Psoas muscle (tissue), 8 donors: ENCODE results near the gene TRIM15. TPM values are rescaled to one million over a fixed set of nuclear protein-coding genes. Genes with fewer than 3 reads are reported as not detected.

ENCODE experiments used
- ATAC-seq, 4 donors: fragments of 200-7000 bp; cut with Tn5 transposase; one replicate each; pipeline ENCODE4 v1.9.1; 2020; ENCODE audit warnings: moderate library complexity in 3 of 4, mild to moderate bottlenecking in 2 of 4
- DNase-seq, 2 donors: peaks; one replicate each; pipeline ENCODE4 v3.0.0-alpha.2; 2020
- H3K27ac ChIP-seq: fragments of 200-600 bp; one replicate; pipeline ENCODE4 v1.8.0; 2022
- H3K27me3 ChIP-seq, 3 donors: fragments of 200-600 bp in 1 of 3; one replicate each; pipeline versions ENCODE4 v1.6.1 to v1.8.0; 2013 to 2022; ENCODE audit warnings: low read length in 2 of 3, mild to moderate bottlenecking in 2 of 3, moderate library complexity in 1 of 3; ENCODE audit not compliant: insufficient read depth in 3 of 3
- H3K36me3 ChIP-seq, 2 donors: fragments of 200-600 bp in 1 of 2; one replicate each; pipeline versions ENCODE4 v1.6.1 to v1.8.0; 2013 to 2022; ENCODE audit warnings: low read depth in 1 of 2, mild to moderate bottlenecking in 1 of 2, moderate library complexity in 1 of 2; ENCODE audit not compliant: insufficient read depth in 1 of 2
- H3K4me1 ChIP-seq: fragments of 200-600 bp; one replicate; pipeline ENCODE4 v1.8.0; 2022
- H3K4me3 ChIP-seq: fragments of 200-600 bp; one replicate; pipeline ENCODE4 v1.8.0; 2022; ENCODE audit warnings: mild to moderate bottlenecking
- H3K9me3 ChIP-seq: fragments of 200-600 bp; one replicate; pipeline ENCODE4 v1.8.0; 2022
- CTCF ChIP-seq: fragments of 200-600 bp; IDR thresholded peaks from one replicate; pipeline ENCODE4 v1.8.0; 2022; ENCODE audit warnings: antibody characterized with exemption
- WGBS, 3 donors: extraction: QIAGEN DNeasy Blood & Tissue Kit; methylation state at CpG; one replicate each; pipeline versions ENCODE4 v1.1.6 to v1.1.7; 2013; 5-methylcytosine and 5-hydroxymethylcytosine counted together
- intact Hi-C, 2 donors: fragments of 100-400 bp; cut with DNase I; formaldehyde crosslinking; loops; one replicate each; pipeline versions ENCODE4 v1.11.0 to v1.14.2; 2022
- polyA plus RNA-seq, 3 donors: library from polyadenylated mRNA; stranded (reverse); fragments of 200-250 nt; gene quantifications; one replicate each; pipeline ENCODE4 v1.2.3, GENCODE V29; 2013
- total RNA-seq, 4 donors: library from RNA; stranded (reverse); fragmentation: NEBNext Ultra II Directional in 2 of 4; extraction: Animal tissue kit (Norgen Biotek cat#: 25700) in 2 of 4; gene quantifications; one replicate each; pipeline versions ENCODE4 v1.2.1 to v1.2.4, GENCODE V29; 2021 to 2023
- donor health status: healthy with polysubstance abuse.
- donor health status: DM: no; HTN: no; CAD: no; lungs with moderate emphysema.
- donor health status: Bipolar disorder and iron deficiency.
- donor health status: healthy.
- donor health status: DM: yes; HTN: yes; CAD: no.
- donor health status: DM: no; HTN: no; CAD: no.
- donor health status: DM: no; HTN: no; CAD: no.
- donor health status: DM: yes; HTN: yes; CAD: no.

TRIM15 gene
- total and polyA plus RNA-seq, 7 donors, result 0.01 TPM; not detected in 6

- H3K9me3 ChIP-seq, result no peaks in the 10 kb centered on the region
- WGBS, 3 donors, result 68 to 92% (median 85%) methylated on average over 9 of the region's 9 CpGs
- ATAC-seq, result no peak
- no peak overlapping the region for H3K27ac ChIP-seq
- no peaks in the 10 kb centered on the region for H3K27me3 ChIP-seq
- TF ChIP-seq CTCF, result no peak
- no peak for DNase-seq
- H3K36me3 ChIP-seq, result no peaks in the 10 kb centered on the region
- no peaks in the 10 kb centered on the region for H3K4me1 ChIP-seq
- no peak overlapping the region for H3K4me3 ChIP-seq
- intact Hi-C loops, result no loop called here
Measured at GRCh38 chr6:30156774-30157173, 6.6 kb upstream of the TRIM15 start.

- intact Hi-C loops, result no loop called here
- Histone ChIP-seq H3K27ac (no peak overlapping the region), H3K36me3 (no peaks in the 10 kb centered on the region), H3K27me3 (no peaks in the 10 kb centered on the region), H3K9me3 (no peaks in the 10 kb centered on the region), H3K4me3 (no peak overlapping the region), H3K4me1 (no peaks in the 10 kb centered on the region)
- no peak for ATAC-seq
- no peak for DNase-seq
- no peak for TF ChIP-seq CTCF
Measured at GRCh38 chr6:30157581-30157980, 5.8 kb upstream of the TRIM15 start.

- Histone ChIP-seq H3K4me1 (no peaks in the 10 kb centered on the region), H3K27me3 (no peaks in the 10 kb centered on the region), H3K9me3 (no peaks in the 10 kb centered on the region), H3K36me3 (no peaks in the 10 kb centered on the region), H3K27ac (no peak overlapping the region), H3K4me3 (no peak overlapping the region)
- intact Hi-C loops, result no loop called here
- no peak for TF ChIP-seq CTCF
- ATAC-seq (no peak), DNase-seq (no peak)
- 80 to 88% (median 85%) methylated on average over 2 of the region's 2 CpGs for WGBS, 3 donors
Measured at GRCh38 chr6:30157999-30158398, 5.3 kb upstream of the TRIM15 start.

GRCh38 chr6:30158475-30159040 lies 4.8 kb upstream of the TRIM15 start:
- Histone ChIP-seq H3K4me3 (no peak overlapping the region), H3K27ac (no peak overlapping the region), H3K36me3 (no peaks in the 10 kb centered on the region), H3K4me1 (no peaks in the 10 kb centered on the region), H3K27me3 (no peaks in the 10 kb centered on the region), H3K9me3 (no peaks in the 10 kb centered on the region)
- no peak for TF ChIP-seq CTCF
- DNase-seq, result no peak
- no peak for ATAC-seq
- WGBS, 3 donors, result 54 to 64% (median 62%) methylated on average over 3 of the region's 3 CpGs
- intact Hi-C loops, result no loop called here
